K562 (cell line): ENCODE data around the gene CNTN5. TPM values are rescaled to one million over a fixed set of nuclear protein-coding genes. Genes with fewer than 3 reads are reported as not detected.

Experiments used
- ATAC-seq: fragments of 200-7000 bp; cut with Tn5 transposase; 3 replicates; pipeline ENCODE4 v1.9.1; 2020; ENCODE audit warnings: moderate library complexity
- BruUV-seq: library from RNA; stranded (reverse); fragments of 400-500 nt; replicated peaks from 2 replicates; lab custom pipeline; 2021; lab: Mats Ljungman, UMichigan
- CTCF ChIA-PET: fragments of 300-600 bp; formaldehyde crosslinking; extraction: SDS; loops from one replicate; lab custom pipeline; 2021; ENCODE audit warnings: low intra/inter-chr PET ratio; lab: Yijun Ruan, JAX
- POLR2A ChIA-PET: fragments of 300-600, 350-650 bp; sonication (Branson Sonifier 250); formaldehyde crosslinking; extraction: SDS; loops from one replicate; lab custom pipeline; 2021; ENCODE audit warnings: antibody characterized with exemption, inconsistent platforms; lab: Yijun Ruan, JAX
- DNase-seq, 4 experiments: peaks; one replicate each; pipeline versions ENCODE4 v3.0.0 to v3.0.0-alpha.2; 2011 to 2018; ENCODE audit warnings: low spot score in 3 of 4, mixed read lengths in 3 of 4; ENCODE audit errors: extremely low read depth in 1 of 4
- FAIRE-seq: peaks from 2 replicates; lab custom pipeline; 2011; peaks lifted over from hg19 to GRCh38; lab: Jason Lieb, UNC
- H2AFZ ChIP-seq: 2 replicates; pipeline ENCODE4 v1.6.0; 2011; ENCODE audit warnings: low read depth, low read length, control low read depth, inconsistent platforms
- H3K27ac ChIP-seq: fragments of 200-600 bp; 3 replicates; pipeline ENCODE4 v1.8.0; 2011; ENCODE audit warnings: low read depth, mild to moderate bottlenecking, control low read depth, inconsistent platforms, low read length, moderate library complexity, mixed read lengths; ENCODE audit errors: extremely low read depth
- H3K27me3 ChIP-seq, 2 experiments: fragments of 300-600 bp in 1 of 2; 2 replicates in 1 of 2; 3 replicates in 1 of 2; pipeline versions ENCODE4 v1.6.0 to v1.8.0; 2011; ENCODE audit warnings: inconsistent platforms in 2 of 2, low read length in 2 of 2, mild to moderate bottlenecking in 1 of 2, mixed read lengths in 1 of 2, moderate library complexity in 1 of 2; ENCODE audit not compliant: control insufficient read depth in 2 of 2, insufficient read depth in 2 of 2
- H3K36me3 ChIP-seq: fragments of 300-600 bp; 3 replicates; pipeline ENCODE4 v1.8.0; 2011; ENCODE audit warnings: mild to moderate bottlenecking, low read length, inconsistent platforms; ENCODE audit not compliant: control insufficient read depth, insufficient read depth
- H3K4me1 ChIP-seq, 2 experiments: fragments of 200-600 bp in 1 of 2; replicated peaks in 1 of 2; 2 replicates in 1 of 2; 3 replicates in 1 of 2; pipeline versions ENCODE4 v1.5.1 to v1.8.0; 2011; ENCODE audit warnings: inconsistent platforms in 2 of 2, low read length in 2 of 2, mild to moderate bottlenecking in 1 of 2, mixed read lengths in 1 of 2, moderate library complexity in 1 of 2; ENCODE audit not compliant: control insufficient read depth in 2 of 2, insufficient read depth in 2 of 2
- H3K4me2 ChIP-seq: 2 replicates; pipeline ENCODE4 v1.6.1; 2011; ENCODE audit warnings: low read length, control low read depth, inconsistent platforms, mixed read lengths; ENCODE audit not compliant: insufficient read depth
- H3K4me3 ChIP-seq: fragments of 200-600 bp; sonication (generic), shearing (Covaris generic); 2 replicates; pipeline ENCODE4 v1.5.1; 2016; ENCODE audit warnings: control low read depth, inconsistent platforms
- H3K79me2 ChIP-seq: fragments of 200-600 bp; 3 replicates; pipeline ENCODE4 v1.8.0; 2011; ENCODE audit warnings: low read length, inconsistent platforms; ENCODE audit not compliant: control insufficient read depth, insufficient read depth
- H3K9ac ChIP-seq, 2 experiments: 2 replicates each; pipeline versions ENCODE4 v1.6.0 to v1.6.1; 2011; ENCODE audit warnings: low read depth in 2 of 2, low read length in 2 of 2, control low read depth in 1 of 2, inconsistent platforms in 1 of 2, mild to moderate bottlenecking in 1 of 2, mixed read lengths in 1 of 2; ENCODE audit not compliant: insufficient read depth in 1 of 2
- H3K9me1 ChIP-seq: one replicate; pipeline ENCODE4 v1.6.0; 2011; ENCODE audit warnings: inconsistent platforms, mild to moderate bottlenecking, low read length, moderate library complexity; ENCODE audit not compliant: control insufficient read depth, insufficient read depth
- H3K9me3 ChIP-seq: replicated peaks from 2 replicates; pipeline ENCODE4 v1.5.1; 2011; ENCODE audit warnings: low read depth, low read length, inconsistent platforms; ENCODE audit not compliant: control insufficient read depth, insufficient read depth
- H4K20me1 ChIP-seq: replicated peaks from 2 replicates; pipeline ENCODE4 v1.6.1; 2011; ENCODE audit warnings: low read length, inconsistent platforms, mixed read lengths; ENCODE audit not compliant: control insufficient read depth, insufficient read depth
- E2F8 ChIP-seq: fragments of 450-650 bp; IDR thresholded peaks from 2 replicates; pipeline ENCODE4 v1.7.1; 2018; ENCODE audit warnings: mild to moderate bottlenecking, low read depth; ENCODE audit not compliant: partially characterized antibody
- HIVEP1 ChIP-seq: fragments of 250-450 bp; sonication (Bioruptor Pico); IDR thresholded peaks from 2 replicates; pipeline ENCODE4 v1.4.0; 2020; ENCODE audit warnings: mild to moderate bottlenecking
- MGA ChIP-seq: fragments of 450-650 bp; IDR thresholded peaks from 2 replicates; pipeline ENCODE4 v1.6.1; 2016; ENCODE audit warnings: mild to moderate bottlenecking, moderate library complexity
- MLX ChIP-seq, 2 experiments: fragments of 450-650 bp in 1 of 2; sonication (generic) in 1 of 2; formaldehyde crosslinking; conservative IDR thresholded peaks; 2 replicates each; pipeline versions ENCODE4 v1.4.0 to v1.8.1; 2020 to 2022; ENCODE audit warnings: mild to moderate bottlenecking in 1 of 2, missing genetic modification reagents in 1 of 2
- YY1 ChIP-seq, 3 experiments: IDR thresholded peaks; 2 replicates each; pipeline ENCODE4 v1.6.1; 2011; ENCODE audit warnings: low read length in 2 of 3, mild to moderate bottlenecking in 2 of 3, moderate library complexity in 2 of 3, borderline replicate concordance in 1 of 3, control low read depth in 1 of 3, low read depth in 1 of 3; ENCODE audit not compliant: insufficient read depth in 3 of 3, insufficient replicate concordance in 2 of 3, control insufficient read depth in 1 of 3, insufficient read length in 1 of 3; ENCODE audit errors: extremely low read depth in 1 of 3
- ZNF12 ChIP-seq: sonication (generic); formaldehyde crosslinking; IDR thresholded peaks from 2 replicates; pipeline ENCODE4 v1.4.0; 2020; ENCODE audit warnings: mild to moderate bottlenecking, missing genetic modification reagents
- WGBS: fragments of 100-300 bp; shearing (Covaris generic); methylation state at CpG from one replicate; pipeline ENCODE4 v1.1.6; 2016; ENCODE audit warnings: low coverage, mixed read lengths; ENCODE audit not compliant: insufficient coverage; ENCODE audit errors: missing lambda C conversion rate; 5-methylcytosine and 5-hydroxymethylcytosine counted together
- in situ Hi-C: fragments of 300-500 bp; cut with MboI; formaldehyde crosslinking; loops from 4 replicates; pipeline ENCODE4 v1.15.0; 2018; ENCODE audit warnings: inconsistent platforms, mixed read lengths
- intact Hi-C: fragments of 100-400 bp; cut with micrococcal nuclease; formaldehyde crosslinking; loops from 2 replicates; pipeline ENCODE4 v1.14.2; 2022
- polyA plus RNA-seq, 8 experiments: library from polyadenylated mRNA; depleted of rRNA in 4 of 8; stranded (reverse) in 5 of 8; unstranded in 3 of 8; fragments of >200 nt; fragmentation: Nextera tagmentation in 2 of 8; fragmentation: Illumina TruSeq in 1 of 8; extraction: Ambion mirVana in 2 of 8; extraction: Trizol in 1 of 8; gene quantifications; 2 replicates each; pipeline versions ENCODE4 v1.2.1 to v1.2.3, GENCODE V29; 2011 to 2014; ENCODE audit warnings: inconsistent platforms in 1 of 8, missing spikeins in 1 of 8
- total RNA-seq, 7 experiments: library from RNA; depleted of rRNA in 6 of 7; stranded (reverse); fragments of >200 nt in 6 of 7; fragmentation: Illumina TruSeq in 2 of 7; extraction: Trizol in 2 of 7; gene quantifications; 2 replicates each; pipeline versions ENCODE4 v1.2.1 to v1.2.3, GENCODE V29; 2011 to 2021; ENCODE audit warnings: low replicate concordance in 1 of 7

Gene CNTN5
- total and polyA plus RNA-seq, 9 of the 15 experiments (the other 6 are each of a cell fraction or from before 2014, with no cell fraction given): 0.03 TPM; not detected in 8

- no peaks in the 10 kb centered on the region for H3K4me1 ChIP-seq
- ATAC-seq (no peak), DNase-seq (no peak), FAIRE-seq (no peak)
- H3K36me3 ChIP-seq: no peaks in the 10 kb centered on the region
- H2AFZ ChIP-seq: no peak overlapping the region
- H3K4me3 ChIP-seq: no peak overlapping the region
- 0% methylated on average over 2 of the region's 2 CpGs for WGBS
- intact Hi-C loops: no loop called here
- H4K20me1 ChIP-seq: no peaks in the 10 kb centered on the region
- H3K27ac ChIP-seq: no peak overlapping the region
- H3K9ac ChIP-seq: no peak overlapping the region
- CTCF ChIA-PET: no interaction called here
- no peaks in the 10 kb centered on the region for H3K79me2 ChIP-seq
- H3K27me3 ChIP-seq: no peaks in the 10 kb centered on the region
- in situ Hi-C loops: no loop called here
- H3K9me1 ChIP-seq: no peaks in the 10 kb centered on the region
- no TSS peak for BruUV-seq
- no peaks in the 10 kb centered on the region for H3K9me3 ChIP-seq
- H3K4me2 ChIP-seq: no peak overlapping the region
- POLR2A ChIA-PET: no interaction called here
- TF ChIP-seq HIVEP1 (CRISPR knock-in tag): no peak
- TF ChIP-seq E2F8: no peak
- no peak for TF ChIP-seq MGA
- TF ChIP-seq MLX (CRISPR knock-in tag; conservative IDR thresholded peaks at IDR 0.05): no peak
- TF ChIP-seq YY1 (IDR thresholded peaks at IDR 0.05; ENCODE audit: borderline replicate concordance in 1 of 3, control insufficient read depth in 1 of 3, extremely low read depth in 1 of 3, insufficient read depth in 3 of 3, insufficient read length in 1 of 3, insufficient replicate concordance in 2 of 3, low read depth in 1 of 3, low read length in 2 of 3): no peak
- no peak for TF ChIP-seq ZNF12 (CRISPR knock-in tag)
These were observed 254.8 kb downstream of the CNTN5 start for GRCh38 chr11:99275521-99275920.
